ENCODE data around the gene DNAI1.
"Not testable (repeated sequence)": the region's sequence is repeated elsewhere in the genome, so short reads cannot be mapped to it uniquely, and the experiment has no call there.

Gene DNAI1

GRCh38 chr9:34514816-34515215, 56.2 kb downstream of the DNAI1 start:
- DNase-seq = no peak

- DNase-seq = no peak
Observed at GRCh38 chr9:34515959-34516358, 57.4 kb downstream of the DNAI1 start.

- no peak for DNase-seq
Observed at GRCh38 chr9:34517185-34517584, 58.6 kb downstream of the DNAI1 start.

GRCh38 chr9:34518110-34518616, 59.6 kb downstream of the DNAI1 start:
- DNase-seq = no peak

GRCh38 chr9:34518896-34519295, 60.3 kb downstream of the DNAI1 start:
- DNase-seq = no peak

- no peak for DNase-seq
Observed at GRCh38 chr9:34519321-34520020, 60.9 kb downstream of the DNAI1 start.

GRCh38 chr9:34520096-34520495, 61.5 kb downstream of the DNAI1 start:
- no peak for DNase-seq

GRCh38 chr9:34520505-34521385, 62.1 kb downstream of the DNAI1 start:
- DNase-seq = no peak

GRCh38 chr9:34521406-34522045, 62.9 kb downstream of the DNAI1 start:
- DNase-seq = no peak

GRCh38 chr9:34522091-34522887, 63.7 kb downstream of the DNAI1 start:
- DNase-seq = no peak

- peak; percentile 45 to 70 for DNase-seq
Observed at GRCh38 chr9:34522971-34523797, 64.6 kb downstream of the DNAI1 start, which contains the start of gene ENHO. Gene ENHO (minus strand): TSS chr9:34522990. CDS start chr9:34521695, 1,295 bp downstream.

GRCh38 chr9:34524349-34524748, 65.7 kb downstream of the DNAI1 start:
- no peak for DNase-seq

- no peak for DNase-seq
Observed at GRCh38 chr9:34526026-34526425, 67.4 kb downstream of the DNAI1 start.

- DNase-seq = not testable (repeated sequence)
Observed at GRCh38 chr9:34532041-34532440, 73.4 kb downstream of the DNAI1 start.

GRCh38 chr9:34536685-34537084, 78.1 kb downstream of the DNAI1 start:
- no peak for DNase-seq

GRCh38 chr9:34540827-34541226, 82.2 kb downstream of the DNAI1 start:
- DNase-seq = no peak

GRCh38 chr9:34541540-34541939, 82.9 kb downstream of the DNAI1 start:
- no peak for DNase-seq

- DNase-seq = no peak
Observed at GRCh38 chr9:34544035-34544434, 85.4 kb downstream of the DNAI1 start.

GRCh38 chr9:34545497-34545896, 86.9 kb downstream of the DNAI1 start:
- no peak for DNase-seq

GRCh38 chr9:34546102-34546833, 87.7 kb downstream of the DNAI1 start:
- no peak for DNase-seq

Data from SW 1271 (cell line).